ENCODE measurements around the gene MICU1. TPM values are rescaled to one million over a fixed set of nuclear protein-coding genes. Genes with fewer than 3 reads are reported as not detected.
"Not testable (repeated sequence)": the region's sequence is repeated elsewhere in the genome, so short reads cannot be mapped to it uniquely, and the experiment has no call there.

Gene MICU1
- total RNA-seq, 4 donors from 2014 or later = 31.7 to 82.5 (median 37.1) TPM

DNA sequence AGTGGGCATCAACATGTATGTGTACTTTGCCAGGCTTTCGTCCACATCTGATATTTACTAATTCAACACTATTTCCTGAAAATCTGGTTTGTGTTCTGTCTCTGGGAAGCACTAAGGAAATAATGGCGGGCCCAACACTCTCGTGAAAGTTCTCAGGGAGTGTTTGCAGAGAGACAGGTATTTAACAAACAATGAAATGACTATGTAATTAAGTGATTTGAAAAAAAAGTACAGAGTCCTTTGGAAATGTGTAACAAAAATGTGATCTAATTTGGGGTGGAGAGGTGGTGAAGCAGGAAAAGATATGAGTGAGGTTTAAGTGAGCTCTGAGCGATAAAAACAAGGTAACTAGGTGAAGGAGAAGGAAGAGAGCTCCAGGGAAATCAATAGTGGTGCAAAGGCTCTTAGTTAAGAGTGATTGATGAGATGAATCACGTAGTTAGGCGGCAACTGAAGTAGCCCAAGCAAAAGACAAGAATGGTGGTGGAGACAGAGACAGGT lies 175.9 kb downstream of the MICU1 start:
- Histone ChIP-seq H3K27me3 (no peaks in the 10 kb centered on the region), H3K4me3 (no peak overlapping the region), H3K36me3 (no peaks in the 10 kb centered on the region), H3K27ac (no peak overlapping the region), H3K4me1 (no peaks in the 10 kb centered on the region), H3K9me3 (no peaks in the 10 kb centered on the region)
- DNase-seq = no peak
- no peak for TF ChIP-seq POLR2A (IDR thresholded peaks at IDR 0.05)
- TF ChIP-seq, protein P1, sequence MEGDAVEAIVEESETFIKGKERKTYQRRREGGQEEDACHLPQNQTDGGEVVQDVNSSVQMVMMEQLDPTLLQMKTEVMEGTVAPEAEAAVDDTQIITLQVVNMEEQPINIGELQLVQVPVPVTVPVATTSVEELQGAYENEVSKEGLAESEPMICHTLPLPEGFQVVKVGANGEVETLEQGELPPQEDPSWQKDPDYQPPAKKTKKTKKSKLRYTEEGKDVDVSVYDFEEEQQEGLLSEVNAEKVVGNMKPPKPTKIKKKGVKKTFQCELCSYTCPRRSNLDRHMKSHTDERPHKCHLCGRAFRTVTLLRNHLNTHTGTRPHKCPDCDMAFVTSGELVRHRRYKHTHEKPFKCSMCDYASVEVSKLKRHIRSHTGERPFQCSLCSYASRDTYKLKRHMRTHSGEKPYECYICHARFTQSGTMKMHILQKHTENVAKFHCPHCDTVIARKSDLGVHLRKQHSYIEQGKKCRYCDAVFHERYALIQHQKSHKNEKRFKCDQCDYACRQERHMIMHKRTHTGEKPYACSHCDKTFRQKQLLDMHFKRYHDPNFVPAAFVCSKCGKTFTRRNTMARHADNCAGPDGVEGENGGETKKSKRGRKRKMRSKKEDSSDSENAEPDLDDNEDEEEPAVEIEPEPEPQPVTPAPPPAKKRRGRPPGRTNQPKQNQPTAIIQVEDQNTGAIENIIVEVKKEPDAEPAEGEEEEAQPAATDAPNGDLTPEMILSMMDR (IDR thresholded peaks at IDR 0.05) = no peak

DNA sequence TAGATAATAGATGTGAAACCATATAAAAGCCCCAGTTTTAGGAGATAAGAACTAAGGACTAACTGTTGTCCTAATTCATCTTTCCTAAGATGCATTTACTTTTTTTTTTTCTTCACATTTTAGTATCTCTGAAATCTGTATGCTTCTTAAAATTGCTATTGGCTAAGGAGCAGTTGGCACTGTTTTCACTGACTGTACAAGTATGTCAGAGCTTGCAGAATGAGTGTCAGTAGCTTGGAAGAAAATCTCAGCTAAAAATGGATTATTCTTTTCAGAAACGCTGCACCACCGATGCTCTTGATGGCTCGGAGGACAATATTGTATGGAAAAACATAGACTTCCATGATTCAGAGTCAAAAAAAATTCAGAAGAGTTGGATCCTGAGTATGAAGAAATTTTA lies 180.0 kb downstream of the MICU1 start:
- H3K36me3 ChIP-seq = no peaks in the 10 kb centered on the region
- no peaks in the 10 kb centered on the region for H3K27me3 ChIP-seq
- no peak overlapping the region for H3K27ac ChIP-seq
- no peak overlapping the region for H3K4me3 ChIP-seq
- TF ChIP-seq, protein P1 (IDR thresholded peaks at IDR 0.05) = no peak
- no peak for TF ChIP-seq POLR2A (IDR thresholded peaks at IDR 0.05)
- no peaks in the 10 kb centered on the region for H3K9me3 ChIP-seq
- DNase-seq = no peak
- no peaks in the 10 kb centered on the region for H3K4me1 ChIP-seq

GRCh38 chr10:72442969-72443368 lies 182.9 kb downstream of the MICU1 start:
- not testable (repeated sequence) for H3K9me3 ChIP-seq, DNase-seq, H3K27me3 ChIP-seq, H3K4me1 ChIP-seq, H3K36me3 ChIP-seq, H3K4me3 ChIP-seq, H3K27ac ChIP-seq

DNA sequence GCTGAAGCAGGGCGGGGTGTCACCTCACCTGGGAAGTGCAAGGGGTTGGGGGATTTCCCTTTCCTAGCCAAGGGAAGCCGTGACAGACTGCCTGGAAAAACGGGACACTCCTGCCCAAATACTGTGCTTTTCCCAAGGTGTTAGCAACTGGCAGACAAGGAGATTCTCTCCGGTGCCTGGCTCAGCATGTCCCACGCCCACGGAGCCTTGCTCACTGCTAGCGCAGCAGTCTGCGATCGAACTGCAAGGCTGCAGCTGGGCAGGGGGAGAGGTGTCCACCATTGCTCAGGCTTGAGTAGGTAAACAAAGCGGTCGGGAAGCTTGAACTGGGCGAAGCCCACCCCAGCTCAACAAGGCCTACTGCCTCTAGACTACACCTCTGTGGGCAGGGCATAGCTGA lies 190.3 kb downstream of the MICU1 start:
- no peak overlapping the region for H3K27ac ChIP-seq
- H3K36me3 ChIP-seq = no peaks in the 10 kb centered on the region
- no peak overlapping the region for H3K4me3 ChIP-seq
- no peaks in the 10 kb centered on the region for H3K9me3 ChIP-seq
- H3K27me3 ChIP-seq = no peaks in the 10 kb centered on the region
- no peak for TF ChIP-seq POLR2A (IDR thresholded peaks at IDR 0.05)
- TF ChIP-seq, protein P1 (IDR thresholded peaks at IDR 0.05) = no peak
- no peak for DNase-seq
- no peaks in the 10 kb centered on the region for H3K4me1 ChIP-seq

DNA sequence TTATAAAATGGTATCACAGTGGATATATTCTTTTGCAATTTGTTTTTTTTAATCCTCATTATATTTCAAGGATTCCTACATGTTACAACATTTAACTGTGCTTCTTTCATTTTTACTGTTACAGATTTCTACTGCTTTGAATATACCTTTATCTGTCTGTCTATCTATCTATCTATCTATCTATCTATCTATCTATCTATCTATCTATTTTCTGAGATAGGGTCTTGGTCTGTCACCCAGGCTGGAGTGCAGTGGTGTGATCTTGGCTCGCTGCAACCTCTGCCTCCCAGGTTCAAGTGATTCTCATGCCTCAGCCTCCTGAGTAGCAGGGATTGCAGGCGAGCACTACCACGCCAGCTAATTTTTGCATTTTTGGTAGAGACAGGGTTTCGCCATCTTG lies 194.9 kb downstream of the MICU1 start:
- H3K27ac ChIP-seq, H3K9me3 ChIP-seq, DNase-seq, H3K4me1 ChIP-seq, H3K4me3 ChIP-seq, H3K27me3 ChIP-seq, H3K36me3 ChIP-seq: not testable (repeated sequence)

GRCh38 chr10:72429931-72430330 lies 195.9 kb downstream of the MICU1 start:
- H3K9me3 ChIP-seq = no peaks in the 10 kb centered on the region
- H3K4me3 ChIP-seq = no peak overlapping the region
- no peaks in the 10 kb centered on the region for H3K4me1 ChIP-seq
- no peaks in the 10 kb centered on the region for H3K36me3 ChIP-seq
- no peak for DNase-seq
- no peak overlapping the region for H3K27ac ChIP-seq
- TF ChIP-seq POLR2A (IDR thresholded peaks at IDR 0.05) = no peak
- TF ChIP-seq, protein P1 (IDR thresholded peaks at IDR 0.05) = no peak
- no peaks in the 10 kb centered on the region for H3K27me3 ChIP-seq

- TF ChIP-seq, protein P1 (IDR thresholded peaks at IDR 0.05) = no peak
- TF ChIP-seq POLR2A (IDR thresholded peaks at IDR 0.05) = no peak
- H3K9me3 ChIP-seq = no peaks in the 10 kb centered on the region
- H3K4me1 ChIP-seq = no peaks in the 10 kb centered on the region
- H3K36me3 ChIP-seq = peaks cover 0 to 14% (median 0%) of the 10 kb centered on the region in 3 donors
- no peak overlapping the region for H3K27ac ChIP-seq
- no peaks in the 10 kb centered on the region for H3K27me3 ChIP-seq
- DNase-seq = no peak
- H3K4me3 ChIP-seq = no peak overlapping the region
These were observed 198.9 kb downstream of the MICU1 start for GRCh38 chr10:72426986-72427385.
